WI38 (cell line): ENCODE data around the gene JAGN1.

Experiments
- H3K4me3 ChIP-seq: 2 replicates; pipeline ENCODE4 v1.5.1; 2011; ENCODE audit warnings: low read depth, mild to moderate bottlenecking, control low read depth, low read length
- CTCF ChIP-seq: IDR thresholded peaks from 2 replicates; pipeline ENCODE4 v1.5.1; 2012; ENCODE audit warnings: low read depth, mild to moderate bottlenecking, control low read depth, low read length

Gene JAGN1

GRCh38 chr3:9918261-9919038, 28.0 kb downstream of the JAGN1 start:
- H3K4me3 ChIP-seq: no peak overlapping the region
- no peak for TF ChIP-seq CTCF

- H3K4me3 ChIP-seq: no peak overlapping the region
- no peak for TF ChIP-seq CTCF
These were observed 37.7 kb downstream of the JAGN1 start for GRCh38 chr3:9928158-9928557.

- H3K4me3 ChIP-seq: no peak overlapping the region
These were observed 40.5 kb downstream of the JAGN1 start for GRCh38 chr3:9930804-9931418.

GRCh38 chr3:9932535-9932842, 42.1 kb downstream of the JAGN1 start:
- H3K4me3 ChIP-seq: peak overlapping the region; percentile 76

More at GRCh38 chr3:9930804-9931418, 40.5 kb downstream of the JAGN1 start:
- TF ChIP-seq CTCF: no peak

GRCh38 chr3:9932843-9933560, 42.6 kb downstream of the JAGN1 start:
- peak overlapping the region; percentile 76 for H3K4me3 ChIP-seq
- TF ChIP-seq CTCF: peak; percentile 72

More at GRCh38 chr3:9932535-9932842, 42.1 kb downstream of the JAGN1 start:
- TF ChIP-seq CTCF: no peak

GRCh38 chr3:9933561-9934234, 43.3 kb downstream of the JAGN1 start, which contains the start of gene CRELD1:
Gene CRELD1, plus strand, starts transcription at chr3:9933834. Its CDS starts 605 bp downstream, at chr3:9934439.
- TF ChIP-seq CTCF: no peak
- peak within 1 kb of the TSS; percentile 76 for H3K4me3 ChIP-seq

- peak overlapping the region; percentile 76 for H3K4me3 ChIP-seq
- TF ChIP-seq CTCF: peak; percentile 27; the same call in 1 of the 2 replicates
These were observed 43.8 kb downstream of the JAGN1 start for GRCh38 chr3:9934235-9934621.
